Testis (tissue), 2 donors: ENCODE results near the gene RGS6.

ENCODE experiments used
- POLR2A ChIP-seq: fragments of 450-650 bp; IDR thresholded peaks from one replicate; pipeline ENCODE4 v1.6.1; 2017; ENCODE audit warnings: antibody characterized with exemption, mild to moderate bottlenecking, moderate library complexity
- TF ChIP-seq, protein P1 (sequence below), 3 experiments: fragments of 450-650 bp in 2 of 3; fragments of 200-600 bp in 1 of 3; sonication (generic) in 1 of 3; IDR thresholded peaks; one replicate each; pipeline ENCODE4 v1.5.1; 2016 to 2019; ENCODE audit warnings: antibody characterized with exemption in 3 of 3, mild to moderate bottlenecking in 2 of 3, moderate library complexity in 1 of 3

DNA sequence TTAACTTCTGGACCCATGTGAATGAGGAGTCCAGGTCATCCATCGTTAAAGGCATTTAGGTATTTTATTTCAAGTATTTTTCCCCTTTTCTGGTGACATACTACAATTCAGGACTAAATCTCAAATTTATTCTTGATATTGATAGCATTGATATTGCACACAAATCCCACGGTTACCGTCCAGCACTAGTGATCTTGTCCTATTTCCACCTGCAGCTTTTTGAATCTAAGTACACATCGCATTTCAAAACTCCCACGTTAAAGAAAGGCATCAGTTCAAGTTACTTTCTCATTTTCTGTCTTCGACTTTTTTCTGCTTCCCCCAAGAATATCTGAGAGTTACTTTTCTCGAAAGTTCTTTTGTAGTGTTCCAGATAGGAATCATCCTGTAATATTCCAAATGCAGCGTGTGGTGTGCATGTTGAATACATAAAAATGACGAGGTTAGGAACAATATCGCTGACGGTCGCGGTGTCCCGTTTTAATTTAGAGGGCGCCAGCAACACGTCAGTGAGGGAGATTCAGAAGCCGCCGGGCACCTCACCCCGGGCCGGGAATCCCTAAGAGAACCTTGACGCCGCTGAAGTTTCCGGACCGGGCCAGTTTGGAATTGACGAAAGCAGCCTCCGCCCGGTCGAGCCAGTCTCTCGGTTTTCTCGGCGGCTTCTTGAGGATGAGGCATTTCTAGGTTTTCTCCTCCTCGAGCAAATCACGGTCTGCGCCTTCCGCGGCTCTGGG is 569 bp upstream of the RGS6 start:
- TF ChIP-seq, protein P1, sequence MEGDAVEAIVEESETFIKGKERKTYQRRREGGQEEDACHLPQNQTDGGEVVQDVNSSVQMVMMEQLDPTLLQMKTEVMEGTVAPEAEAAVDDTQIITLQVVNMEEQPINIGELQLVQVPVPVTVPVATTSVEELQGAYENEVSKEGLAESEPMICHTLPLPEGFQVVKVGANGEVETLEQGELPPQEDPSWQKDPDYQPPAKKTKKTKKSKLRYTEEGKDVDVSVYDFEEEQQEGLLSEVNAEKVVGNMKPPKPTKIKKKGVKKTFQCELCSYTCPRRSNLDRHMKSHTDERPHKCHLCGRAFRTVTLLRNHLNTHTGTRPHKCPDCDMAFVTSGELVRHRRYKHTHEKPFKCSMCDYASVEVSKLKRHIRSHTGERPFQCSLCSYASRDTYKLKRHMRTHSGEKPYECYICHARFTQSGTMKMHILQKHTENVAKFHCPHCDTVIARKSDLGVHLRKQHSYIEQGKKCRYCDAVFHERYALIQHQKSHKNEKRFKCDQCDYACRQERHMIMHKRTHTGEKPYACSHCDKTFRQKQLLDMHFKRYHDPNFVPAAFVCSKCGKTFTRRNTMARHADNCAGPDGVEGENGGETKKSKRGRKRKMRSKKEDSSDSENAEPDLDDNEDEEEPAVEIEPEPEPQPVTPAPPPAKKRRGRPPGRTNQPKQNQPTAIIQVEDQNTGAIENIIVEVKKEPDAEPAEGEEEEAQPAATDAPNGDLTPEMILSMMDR (IDR thresholded peaks at IDR 0.05) = no peak
- no peak for TF ChIP-seq POLR2A
